Testis (tissue), 3 donors: ENCODE data around the gene AFF4. TPM values are rescaled to one million over a fixed set of nuclear protein-coding genes. Genes with fewer than 3 reads are reported as not detected.

Experiments
- DNase-seq: peaks from one replicate; pipeline ENCODE4 v3.0.0-alpha.2; 2019
- H3K27ac ChIP-seq, 2 donors: fragments of 200-600 bp; sonication (generic); one replicate each; pipeline ENCODE4 v1.5.1; 2019
- H3K27me3 ChIP-seq: fragments of 200-600 bp; sonication (generic); one replicate; pipeline ENCODE4 v1.5.1; 2019
- H3K36me3 ChIP-seq: fragments of 200-600 bp; sonication (generic); one replicate; pipeline ENCODE4 v1.5.1; 2017; ENCODE audit warnings: low read depth; ENCODE audit errors: missing control alignments
- H3K4me1 ChIP-seq: fragments of 200-600 bp; sonication (generic); one replicate; pipeline ENCODE4 v1.5.1; 2019
- H3K4me3 ChIP-seq, 2 donors: fragments of 200-600 bp; sonication (generic); one replicate each; pipeline ENCODE4 v1.5.1; 2017 to 2019
- H3K9me3 ChIP-seq: fragments of 200-600 bp; sonication (generic); one replicate; pipeline ENCODE4 v1.5.1; 2017
- POLR2A ChIP-seq: fragments of 450-650 bp; IDR thresholded peaks from one replicate; pipeline ENCODE4 v1.6.1; 2017; ENCODE audit warnings: antibody characterized with exemption, mild to moderate bottlenecking, moderate library complexity
- WGBS, 2 donors: methylation state at CpG; one replicate each; pipeline ENCODE4 v1.1.5; 2018; 5-methylcytosine and 5-hydroxymethylcytosine counted together
- intact Hi-C: fragments of 100-400 bp; cut with DNase I; formaldehyde crosslinking; loops from one replicate; pipeline ENCODE4 v1.15.1; 2023; ENCODE audit warnings: low total_unique reads
- polyA plus RNA-seq: library from polyadenylated mRNA; stranded (reverse); fragments of 350-450 nt; fragmentation: Illumina TruSeq; extraction: RNeasy Lipid Tissue Mini Kit (QIAGEN cat#74804); gene quantifications from one replicate; pipeline ENCODE4 v1.2.3, GENCODE V29; 2014; ENCODE audit warnings: low read depth, low replicate concordance; ENCODE audit not compliant: insufficient read depth
- total RNA-seq, 2 donors: library from RNA; depleted of rRNA; stranded (reverse); fragments of >200 nt; gene quantifications; one replicate each; pipeline ENCODE4 v1.2.3, GENCODE V29; 2016
- TF ChIP-seq, protein P1 (sequence below), 3 experiments: fragments of 450-650 bp in 2 of 3; fragments of 200-600 bp in 1 of 3; sonication (generic) in 1 of 3; IDR thresholded peaks; one replicate each; pipeline ENCODE4 v1.5.1; 2016 to 2019; ENCODE audit warnings: antibody characterized with exemption in 3 of 3, mild to moderate bottlenecking in 2 of 3, moderate library complexity in 1 of 3

Gene AFF4
- total and polyA plus RNA-seq, 3 donors from 2014 or later: 57.2 to 112 (median 112) TPM

DNA sequence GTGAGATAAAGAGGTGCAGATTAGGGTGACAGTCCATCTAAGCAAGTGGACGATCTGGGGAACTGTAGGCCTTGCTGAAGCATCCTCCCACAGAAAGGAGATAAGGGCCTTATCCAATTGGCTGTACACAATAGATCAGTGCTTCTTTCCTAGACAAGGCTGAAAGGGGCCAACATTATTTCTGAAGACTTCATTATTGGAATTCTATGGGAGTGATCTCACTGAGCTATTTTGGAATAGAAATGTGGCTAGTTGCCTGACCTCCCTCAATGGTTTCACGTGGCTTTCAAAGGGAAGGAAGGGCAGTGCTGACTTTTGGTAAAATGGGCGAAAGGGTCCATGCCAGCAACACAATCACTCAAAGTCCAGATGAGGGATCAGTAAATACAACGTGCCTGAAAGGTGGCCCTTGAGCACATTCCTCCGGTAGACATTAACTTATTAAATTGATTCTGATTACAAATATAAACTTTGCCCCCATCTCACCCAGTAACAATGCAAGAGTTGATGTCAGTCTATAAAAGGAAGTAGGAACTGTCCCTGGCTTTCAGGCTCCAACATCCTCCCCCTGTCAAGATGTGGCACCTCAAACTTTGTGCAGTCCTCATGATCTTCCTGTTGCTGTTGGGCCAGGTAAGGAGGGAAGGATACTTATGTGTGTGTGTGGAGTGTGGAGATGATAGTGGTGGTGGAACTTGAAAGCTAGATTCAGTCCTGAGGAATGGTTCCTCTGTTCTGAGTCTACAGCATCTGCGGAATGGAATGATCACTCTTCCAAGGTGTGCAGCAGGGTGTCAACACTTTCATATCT is 90.1 kb downstream of the AFF4 start, which contains the start of gene LEAP2:
Gene LEAP2, plus strand, starts transcription at position 550 of the 811 bp plus-strand sequence. Its CDS starts 27 bp downstream, at position 577.
- Histone ChIP-seq H3K27ac (peak within 1 kb of the TSS in 1 of 2 donors; percentile 6), H3K36me3 (no peaks in the 10 kb centered on the region), H3K27me3 (no peaks in the 10 kb centered on the region), H3K9me3 (no peaks in the 10 kb centered on the region), H3K4me3 (no peak within 1 kb of the TSS), H3K4me1 (no peaks in the 10 kb centered on the region)
- intact Hi-C loops: no loop called here
- TF ChIP-seq, protein P1, sequence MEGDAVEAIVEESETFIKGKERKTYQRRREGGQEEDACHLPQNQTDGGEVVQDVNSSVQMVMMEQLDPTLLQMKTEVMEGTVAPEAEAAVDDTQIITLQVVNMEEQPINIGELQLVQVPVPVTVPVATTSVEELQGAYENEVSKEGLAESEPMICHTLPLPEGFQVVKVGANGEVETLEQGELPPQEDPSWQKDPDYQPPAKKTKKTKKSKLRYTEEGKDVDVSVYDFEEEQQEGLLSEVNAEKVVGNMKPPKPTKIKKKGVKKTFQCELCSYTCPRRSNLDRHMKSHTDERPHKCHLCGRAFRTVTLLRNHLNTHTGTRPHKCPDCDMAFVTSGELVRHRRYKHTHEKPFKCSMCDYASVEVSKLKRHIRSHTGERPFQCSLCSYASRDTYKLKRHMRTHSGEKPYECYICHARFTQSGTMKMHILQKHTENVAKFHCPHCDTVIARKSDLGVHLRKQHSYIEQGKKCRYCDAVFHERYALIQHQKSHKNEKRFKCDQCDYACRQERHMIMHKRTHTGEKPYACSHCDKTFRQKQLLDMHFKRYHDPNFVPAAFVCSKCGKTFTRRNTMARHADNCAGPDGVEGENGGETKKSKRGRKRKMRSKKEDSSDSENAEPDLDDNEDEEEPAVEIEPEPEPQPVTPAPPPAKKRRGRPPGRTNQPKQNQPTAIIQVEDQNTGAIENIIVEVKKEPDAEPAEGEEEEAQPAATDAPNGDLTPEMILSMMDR (IDR thresholded peaks at IDR 0.05): no peak
- no peak for TF ChIP-seq POLR2A
- peak; percentile 54 for DNase-seq
- WGBS, 2 donors: 64 to 68% methylated on average over 6 of the region's 6 CpGs

DNA sequence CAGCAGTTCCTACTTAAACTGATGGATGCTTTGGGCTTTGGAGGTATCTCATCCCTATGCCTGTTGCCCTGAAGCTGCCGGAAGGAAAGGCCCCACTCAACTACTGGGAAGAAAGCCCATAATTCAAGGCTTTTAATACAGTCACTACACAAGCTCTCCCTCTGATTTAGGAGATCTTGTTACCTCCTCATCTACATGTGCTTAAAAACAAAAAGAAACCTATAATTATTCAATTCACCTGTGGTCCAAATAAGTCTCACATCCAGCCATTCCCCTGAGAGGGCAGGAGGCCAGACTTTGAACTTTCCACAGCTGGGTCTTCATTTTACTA is 90.7 kb downstream of the AFF4 start:
- 56 to 71% methylated on average over 1 of the region's 1 CpG for WGBS, 2 donors
- Histone ChIP-seq H3K27me3 (no peaks in the 10 kb centered on the region), H3K36me3 (no peaks in the 10 kb centered on the region), H3K4me3 (no peak overlapping the region), H3K27ac (peak overlapping the region in 1 of 2 donors; percentile 6), H3K4me1 (no peaks in the 10 kb centered on the region), H3K9me3 (no peaks in the 10 kb centered on the region)
- intact Hi-C loops: no loop called here
- DNase-seq: no peak
- no peak for TF ChIP-seq POLR2A
- TF ChIP-seq, protein P1 (IDR thresholded peaks at IDR 0.05): no peak

DNA sequence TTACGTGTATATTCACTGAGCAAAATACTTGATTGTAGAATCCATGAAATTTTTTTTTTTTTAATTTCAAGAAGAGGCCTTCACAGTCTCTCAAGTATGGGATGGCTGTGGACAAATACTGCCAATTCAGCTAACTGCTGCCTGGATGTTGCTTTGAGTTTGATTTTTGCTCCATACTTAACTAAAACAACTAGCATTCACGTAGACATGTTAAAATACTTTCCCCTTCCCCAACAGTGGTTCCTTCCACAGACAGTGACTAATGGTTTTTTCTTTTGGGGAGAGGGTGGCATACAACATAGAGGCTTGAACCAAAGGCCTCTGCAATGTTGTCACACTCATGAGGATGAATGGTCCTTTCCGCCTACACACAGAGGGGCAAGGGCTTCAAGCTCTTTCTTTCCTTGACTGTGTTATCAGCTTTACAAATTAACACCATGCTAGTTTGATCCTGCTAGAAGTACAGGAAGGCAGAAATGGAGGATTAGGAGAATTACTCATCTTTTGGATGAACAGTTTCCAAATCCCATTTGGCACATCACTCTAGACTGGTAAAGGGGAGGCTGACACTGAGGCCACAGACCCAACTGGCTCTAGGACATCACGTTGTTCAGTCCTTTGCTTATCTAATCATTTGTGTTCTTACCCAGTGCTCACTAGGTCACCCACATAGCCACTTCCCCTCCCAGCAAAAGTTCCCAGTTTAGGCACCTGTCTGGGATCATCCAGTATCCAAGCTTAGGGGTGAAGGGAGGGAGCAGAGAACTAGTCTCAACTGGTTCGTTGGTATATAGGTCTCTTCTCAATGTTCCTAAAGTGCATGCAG is 91.8 kb downstream of the AFF4 start:
- TF ChIP-seq, protein P1 (IDR thresholded peaks at IDR 0.05): no peak
- no peak for TF ChIP-seq POLR2A
- Histone ChIP-seq H3K9me3 (no peaks in the 10 kb centered on the region), H3K4me1 (no peaks in the 10 kb centered on the region), H3K4me3 (no peak overlapping the region), H3K36me3 (no peaks in the 10 kb centered on the region), H3K27me3 (no peaks in the 10 kb centered on the region), H3K27ac (peak overlapping the region in 1 of 2 donors; percentile 3)
- no peak for DNase-seq
- WGBS, 2 donors: 79 to 81% methylated on average over 5 of the region's 5 CpGs
- intact Hi-C loops: no loop called here

DNA sequence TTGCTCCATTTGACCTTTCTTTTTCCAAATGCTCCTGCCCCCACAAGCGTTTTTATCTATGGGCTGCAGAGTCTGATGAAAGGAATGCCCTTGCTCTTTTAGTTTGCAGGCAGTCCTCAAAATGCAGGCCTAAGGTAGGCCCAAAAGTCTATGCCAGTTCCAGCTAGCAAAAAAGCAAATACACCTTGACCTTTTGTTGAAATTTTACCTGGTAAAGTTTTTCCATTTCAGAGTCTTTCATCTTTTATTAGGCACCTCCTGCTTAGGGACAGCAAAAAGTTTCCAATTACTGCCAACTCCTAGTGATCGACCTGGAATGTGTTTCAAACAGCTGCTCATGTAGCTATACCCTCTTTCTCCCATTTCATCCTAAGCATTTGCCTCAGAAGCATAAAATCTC is 92.6 kb downstream of the AFF4 start:
- DNase-seq: no peak
- no peaks in the 10 kb centered on the region for H3K4me1 ChIP-seq
- TF ChIP-seq POLR2A: no peak
- TF ChIP-seq, protein P1 (IDR thresholded peaks at IDR 0.05): no peak
- 64 to 71% methylated on average over 2 of the region's 2 CpGs for WGBS, 2 donors
- H3K9me3 ChIP-seq: no peaks in the 10 kb centered on the region
- no peaks in the 10 kb centered on the region for H3K36me3 ChIP-seq
- H3K27ac ChIP-seq: no peak overlapping the region
- no peak overlapping the region for H3K4me3 ChIP-seq
- intact Hi-C loops: no loop called here
- no peaks in the 10 kb centered on the region for H3K27me3 ChIP-seq
